Endothelial cell of umbilical vein (primary cell): Measurements from ENCODE around the gene DPP9. TPM values are rescaled to one million over a fixed set of nuclear protein-coding genes. Genes with fewer than 3 reads are reported as not detected.

Experiments
- BruUV-seq: library from RNA; stranded (reverse); fragments of 400-500 nt; replicated peaks from 2 replicates; lab custom pipeline; 2021; lab: Mats Ljungman, UMichigan
- CTCF ChIA-PET: fragments of 300-600, 350-600 bp; sonication (Branson Sonifier 250); formaldehyde crosslinking; loops from one replicate; lab custom pipeline; 2021; ENCODE audit warnings: antibody characterized with exemption, inconsistent platforms; lab: Charles Lee
- POLR2A ChIA-PET: fragments of 300-600, 350-600 bp; sonication (Branson Sonifier 250); formaldehyde crosslinking; loops from one replicate; lab custom pipeline; 2021; ENCODE audit warnings: antibody characterized with exemption, inconsistent platforms; lab: Charles Lee
- DNase-seq: peaks from one replicate; pipeline ENCODE4 v3.0.0-alpha.2; 2011; ENCODE audit warnings: low read depth, low spot score
- FAIRE-seq: peaks from 2 replicates; lab custom pipeline; 2011; peaks lifted over from hg19 to GRCh38; lab: Jason Lieb, UNC
- H2AFZ ChIP-seq: 2 replicates; pipeline ENCODE4 v1.6.0; 2012; ENCODE audit warnings: low read depth, low read length, control low read depth, inconsistent platforms
- H3K27ac ChIP-seq: 2 replicates; pipeline ENCODE4 v1.5.1; 2011; ENCODE audit warnings: low read depth, mild to moderate bottlenecking, control low read depth, low read length, moderate library complexity; ENCODE audit not compliant: insufficient read depth
- H3K27me3 ChIP-seq, 2 experiments: 2 replicates each; pipeline versions ENCODE4 v1.6.0 to v1.6.1; 2011; ENCODE audit warnings: low read length in 2 of 2, mixed read lengths in 1 of 2; ENCODE audit not compliant: control insufficient read depth in 2 of 2, insufficient read depth in 2 of 2
- H3K36me3 ChIP-seq, 2 experiments: 2 replicates in 1 of 2; 3 replicates in 1 of 2; pipeline ENCODE4 v1.5.1; 2011; ENCODE audit warnings: low read length in 2 of 2, mild to moderate bottlenecking in 1 of 2, moderate library complexity in 1 of 2; ENCODE audit not compliant: control insufficient read depth in 2 of 2, insufficient read depth in 2 of 2; ENCODE audit errors: extremely low read depth in 1 of 2
- H3K4me1 ChIP-seq: 3 replicates; pipeline ENCODE4 v1.5.1; 2011; ENCODE audit warnings: mild to moderate bottlenecking, low read length; ENCODE audit not compliant: control insufficient read depth, insufficient read depth; ENCODE audit errors: extremely low read depth
- H3K4me2 ChIP-seq: 2 replicates; pipeline ENCODE4 v1.6.1; 2011; ENCODE audit warnings: low read length, control low read depth, mixed read lengths; ENCODE audit not compliant: insufficient read depth
- H3K4me3 ChIP-seq, 3 experiments: fragments of 200-600 bp in 1 of 3; sonication (generic), shearing (Covaris generic) in 1 of 3; replicated peaks in 1 of 3; 2 replicates each; pipeline ENCODE4 v1.5.1; 2011 to 2016; ENCODE audit warnings: control low read depth in 3 of 3, low read length in 3 of 3, mild to moderate bottlenecking in 2 of 3, inconsistent platforms in 1 of 3, low read depth in 1 of 3, moderate library complexity in 1 of 3; ENCODE audit not compliant: insufficient read depth in 1 of 3
- H3K79me2 ChIP-seq: 2 replicates; pipeline ENCODE4 v1.6.0; 2012; ENCODE audit warnings: low read length, inconsistent platforms; ENCODE audit not compliant: control insufficient read depth, insufficient read depth
- H3K9ac ChIP-seq: replicated peaks from 2 replicates; pipeline ENCODE3; 2011; ENCODE audit warnings: low read length, control low read depth; ENCODE audit not compliant: insufficient read depth; ENCODE audit errors: extremely low read depth
- H3K9me1 ChIP-seq: replicated peaks from 3 replicates; pipeline ENCODE4 v1.6.0; 2011; ENCODE audit warnings: mild to moderate bottlenecking, low read length; ENCODE audit not compliant: control insufficient read depth, insufficient read depth; ENCODE audit errors: extremely low read depth
- H3K9me3 ChIP-seq: replicated peaks from 2 replicates; pipeline ENCODE4 v1.5.1; 2012; ENCODE audit warnings: low read length, inconsistent platforms; ENCODE audit not compliant: control insufficient read depth, insufficient read depth
- H4K20me1 ChIP-seq: replicated peaks from 2 replicates; pipeline ENCODE3; 2011; ENCODE audit warnings: mild to moderate bottlenecking, low read length; ENCODE audit not compliant: control insufficient read depth, insufficient read depth; ENCODE audit errors: extremely low read depth
- EZH2 ChIP-seq: IDR thresholded peaks from 2 replicates; pipeline ENCODE4 v1.6.1; 2012; ENCODE audit warnings: borderline replicate concordance, low read depth, mild to moderate bottlenecking, moderate library complexity, low read length, inconsistent platforms; ENCODE audit not compliant: severe bottlenecking
- FOS ChIP-seq: IDR thresholded peaks from 2 replicates; pipeline ENCODE4 v1.6.1; 2011; ENCODE audit warnings: mild to moderate bottlenecking, low read length, moderate library complexity, borderline replicate concordance; ENCODE audit not compliant: insufficient read depth
- GATA2 ChIP-seq: IDR thresholded peaks from 2 replicates; pipeline ENCODE4 v1.7.0; 2011; ENCODE audit warnings: low read depth, mild to moderate bottlenecking, moderate library complexity, mixed read lengths, low read length; ENCODE audit not compliant: insufficient read length, insufficient read depth
- JUN ChIP-seq: IDR thresholded peaks from 2 replicates; pipeline ENCODE4 v1.6.1; 2011; ENCODE audit warnings: borderline replicate concordance, low read depth; ENCODE audit not compliant: insufficient read length, insufficient read depth
- MYC ChIP-seq: IDR thresholded peaks from one replicate; pipeline ENCODE4 v1.6.1; 2011; ENCODE audit warnings: mild to moderate bottlenecking, low read depth, low read length
- POLR2A ChIP-seq: IDR thresholded peaks from 2 replicates; pipeline ENCODE4 v1.6.1; 2012; ENCODE audit warnings: low read depth, mild to moderate bottlenecking, control low read depth, low read length
- POLR2AphosphoS5 ChIP-seq: IDR thresholded peaks from 2 replicates; pipeline ENCODE4 v1.6.1; 2012; ENCODE audit warnings: low read depth, mild to moderate bottlenecking, control low read depth, low read length, moderate library complexity; ENCODE audit not compliant: insufficient read depth
- dilution Hi-C: fragments of 300-500 bp; cut with MboI; formaldehyde crosslinking; loops from one replicate; pipeline ENCODE4 v1.15.0; 2019; ENCODE audit warnings: low sequenced_read_pairs; ENCODE audit not compliant: extremely low pct_ligation_motif_present
- intact Hi-C: fragments of 100-400 bp; cut with micrococcal nuclease; formaldehyde crosslinking; loops from one replicate; pipeline ENCODE4 v1.10.0; 2022
- polyA plus RNA-seq, 4 experiments: library from polyadenylated mRNA; depleted of rRNA in 3 of 4; stranded (reverse) in 3 of 4; unstranded in 1 of 4; fragments of >200 nt; gene quantifications; 2 replicates each; pipeline versions ENCODE4 v1.2.1 to v1.2.3, GENCODE V29; 2011 to 2012; ENCODE audit warnings: missing spikeins in 1 of 4
- total RNA-seq: library from RNA; stranded (reverse); gene quantifications from 2 replicates; pipeline ENCODE4 v1.2.3, GENCODE V29; 2021
- TF ChIP-seq, protein P1 (sequence below): IDR thresholded peaks from 2 replicates; pipeline ENCODE4 v1.6.1; 2011; ENCODE audit not compliant: insufficient read depth, insufficient read length
- TF ChIP-seq, protein P2 (sequence below), 2 donors: IDR thresholded peaks; 1 replicate in 1 of 2; 2 replicates in 1 of 2; pipeline ENCODE4 v1.5.1; 2011; ENCODE audit warnings: low read length in 2 of 2, mild to moderate bottlenecking in 2 of 2, moderate library complexity in 2 of 2, control low read depth in 1 of 2, inconsistent platforms in 1 of 2, low read depth in 1 of 2; ENCODE audit not compliant: insufficient read depth in 1 of 2; ENCODE audit errors: extremely low read depth in 1 of 2

The DPP9 gene
- total and polyA plus RNA-seq, 2 donors (not counting 3 experiments of a cell fraction or from before 2014, with no cell fraction given) = 31.5 to 98.0 TPM

DNA sequence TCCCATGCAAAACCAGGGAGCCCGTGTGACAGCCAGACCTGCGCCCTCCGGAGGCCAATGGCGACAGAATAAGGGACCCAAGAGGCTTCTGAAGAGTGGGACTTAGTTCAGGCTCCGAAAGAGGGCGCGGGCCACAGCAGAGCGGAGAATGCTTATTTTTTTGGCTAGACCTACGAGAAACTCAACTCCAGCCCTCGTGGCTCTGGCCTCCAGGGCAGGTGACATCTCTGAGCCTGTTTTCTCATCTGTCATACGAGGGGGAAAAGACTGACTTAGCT lies 23.0 kb downstream of the DPP9 start:
- Histone ChIP-seq H3K4me1 (no peaks in the 10 kb centered on the region), H3K79me2 (no peaks in the 10 kb centered on the region), H3K36me3 (peaks cover 18 to 57% of the 10 kb centered on the region in 2 experiments), H3K9ac (no peak overlapping the region), H3K9me3 (no peaks in the 10 kb centered on the region), H4K20me1 (no peaks in the 10 kb centered on the region), H2AFZ (no peak overlapping the region), H3K9me1 (no peaks in the 10 kb centered on the region), H3K4me3 (no peak overlapping the region), H3K27me3 (no peaks in the 10 kb centered on the region), H3K4me2 (no peak overlapping the region), H3K27ac (no peak overlapping the region)
- TF ChIP-seq MYC (no peak), POLR2A (no peak), GATA2 (no peak), EZH2 (no peak), JUN (no peak), FOS (no peak), POLR2AphosphoS5 (no peak)
- TF ChIP-seq, protein P1, sequence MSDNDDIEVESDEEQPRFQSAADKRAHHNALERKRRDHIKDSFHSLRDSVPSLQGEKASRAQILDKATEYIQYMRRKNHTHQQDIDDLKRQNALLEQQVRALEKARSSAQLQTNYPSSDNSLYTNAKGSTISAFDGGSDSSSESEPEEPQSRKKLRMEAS = no peak
- TF ChIP-seq, protein P2, sequence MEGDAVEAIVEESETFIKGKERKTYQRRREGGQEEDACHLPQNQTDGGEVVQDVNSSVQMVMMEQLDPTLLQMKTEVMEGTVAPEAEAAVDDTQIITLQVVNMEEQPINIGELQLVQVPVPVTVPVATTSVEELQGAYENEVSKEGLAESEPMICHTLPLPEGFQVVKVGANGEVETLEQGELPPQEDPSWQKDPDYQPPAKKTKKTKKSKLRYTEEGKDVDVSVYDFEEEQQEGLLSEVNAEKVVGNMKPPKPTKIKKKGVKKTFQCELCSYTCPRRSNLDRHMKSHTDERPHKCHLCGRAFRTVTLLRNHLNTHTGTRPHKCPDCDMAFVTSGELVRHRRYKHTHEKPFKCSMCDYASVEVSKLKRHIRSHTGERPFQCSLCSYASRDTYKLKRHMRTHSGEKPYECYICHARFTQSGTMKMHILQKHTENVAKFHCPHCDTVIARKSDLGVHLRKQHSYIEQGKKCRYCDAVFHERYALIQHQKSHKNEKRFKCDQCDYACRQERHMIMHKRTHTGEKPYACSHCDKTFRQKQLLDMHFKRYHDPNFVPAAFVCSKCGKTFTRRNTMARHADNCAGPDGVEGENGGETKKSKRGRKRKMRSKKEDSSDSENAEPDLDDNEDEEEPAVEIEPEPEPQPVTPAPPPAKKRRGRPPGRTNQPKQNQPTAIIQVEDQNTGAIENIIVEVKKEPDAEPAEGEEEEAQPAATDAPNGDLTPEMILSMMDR (IDR thresholded peaks at IDR 0.05; ENCODE audit: extremely low read depth in 1 of 2, insufficient read depth in 1 of 2, low read depth in 1 of 2, low read length in 2 of 2) = no peak
- no TSS peak for BruUV-seq
- FAIRE-seq (no peak), DNase-seq (no peak)
- ChIA-PET CTCF (interaction anchor here (1.8 kb wide), 1 partner anchor 13 kb away, joined by 4 read pairs; no protein-coding TSS in a partner anchor), POLR2A (no interaction called here)
- intact Hi-C loops = no loop called here
- dilution Hi-C loops = no loop called here
